HFFc6 (cell line): ENCODE data around the gene CPB1. TPM values are rescaled to one million over a fixed set of nuclear protein-coding genes. Genes with fewer than 3 reads are reported as not detected.

Experiments used
- DNase-seq: peaks from one replicate; pipeline ENCODE4 v3.0.0-alpha.2; 2018
- H3K27ac Mint-ChIP-seq: 2 replicates; pipeline ENCODE4 v1.8.0; 2020; ENCODE audit warnings: mild to moderate bottlenecking, mixed read lengths
- H3K27me3 Mint-ChIP-seq: 2 replicates; pipeline ENCODE4 v1.8.0; 2021; ENCODE audit warnings: mild to moderate bottlenecking, moderate library complexity, mixed read lengths; ENCODE audit not compliant: insufficient read depth
- H3K36me3 Mint-ChIP-seq: 2 replicates; pipeline ENCODE4 v1.8.0; 2021; ENCODE audit warnings: low read depth, mixed read lengths
- H3K4me1 Mint-ChIP-seq: 2 replicates; pipeline ENCODE4 v1.8.0; 2020; ENCODE audit warnings: low read depth, mixed read lengths
- H3K4me3 Mint-ChIP-seq: 2 replicates; pipeline ENCODE4 v1.8.0; 2020; ENCODE audit warnings: mild to moderate bottlenecking, moderate library complexity, mixed read lengths
- H3K9me3 Mint-ChIP-seq: 2 replicates; pipeline ENCODE4 v1.8.0; 2020; ENCODE audit warnings: mild to moderate bottlenecking, mixed read lengths
- total RNA-seq, 6 experiments: library from RNA; stranded (reverse); fragmentation: NEBNext Ultra II Directional; extraction: Animal tissue kit (Norgen Biotek cat#: 25700); gene quantifications; 2 replicates in 1 of 6; 3 replicates in 5 of 6; pipeline ENCODE4 v1.2.3, GENCODE V29; 2021
- TF ChIP-seq, protein P1 (sequence below): fragments of 200-600 bp; sonication (generic); IDR thresholded peaks from 2 replicates; pipeline ENCODE4 v1.5.0; 2021; ENCODE audit warnings: antibody characterized with exemption, mild to moderate bottlenecking

The CPB1 gene
- total RNA-seq, 6 experiments from 2014 or later: not detected

DNA sequence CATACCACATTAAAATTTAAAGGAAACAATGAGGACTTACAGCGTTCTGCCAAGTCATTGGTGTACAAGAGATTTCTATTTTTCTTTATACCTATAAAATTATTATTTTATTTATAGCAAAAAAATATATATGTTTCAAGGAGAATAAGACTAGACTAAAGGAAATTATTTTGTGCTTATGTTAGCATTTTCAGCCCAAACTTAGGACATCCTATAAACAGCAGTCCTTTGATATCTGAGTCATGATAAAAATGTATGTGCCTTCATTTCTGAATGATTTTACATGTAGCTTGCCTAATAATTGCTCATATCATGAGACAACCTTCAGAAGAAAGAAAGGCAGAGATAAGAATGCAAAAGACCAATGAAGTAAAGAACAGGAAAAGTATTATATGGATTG, 20.8 kb downstream of the CPB1 start:
- peaks cover 10% of the 10 kb centered on the region for H3K27me3 Mint-ChIP-seq
- H3K27ac Mint-ChIP-seq: no peak overlapping the region
- H3K4me1 Mint-ChIP-seq: no peaks in the 10 kb centered on the region
- H3K4me3 Mint-ChIP-seq: no peak overlapping the region
- no peaks in the 10 kb centered on the region for H3K9me3 Mint-ChIP-seq
- TF ChIP-seq, protein P1, sequence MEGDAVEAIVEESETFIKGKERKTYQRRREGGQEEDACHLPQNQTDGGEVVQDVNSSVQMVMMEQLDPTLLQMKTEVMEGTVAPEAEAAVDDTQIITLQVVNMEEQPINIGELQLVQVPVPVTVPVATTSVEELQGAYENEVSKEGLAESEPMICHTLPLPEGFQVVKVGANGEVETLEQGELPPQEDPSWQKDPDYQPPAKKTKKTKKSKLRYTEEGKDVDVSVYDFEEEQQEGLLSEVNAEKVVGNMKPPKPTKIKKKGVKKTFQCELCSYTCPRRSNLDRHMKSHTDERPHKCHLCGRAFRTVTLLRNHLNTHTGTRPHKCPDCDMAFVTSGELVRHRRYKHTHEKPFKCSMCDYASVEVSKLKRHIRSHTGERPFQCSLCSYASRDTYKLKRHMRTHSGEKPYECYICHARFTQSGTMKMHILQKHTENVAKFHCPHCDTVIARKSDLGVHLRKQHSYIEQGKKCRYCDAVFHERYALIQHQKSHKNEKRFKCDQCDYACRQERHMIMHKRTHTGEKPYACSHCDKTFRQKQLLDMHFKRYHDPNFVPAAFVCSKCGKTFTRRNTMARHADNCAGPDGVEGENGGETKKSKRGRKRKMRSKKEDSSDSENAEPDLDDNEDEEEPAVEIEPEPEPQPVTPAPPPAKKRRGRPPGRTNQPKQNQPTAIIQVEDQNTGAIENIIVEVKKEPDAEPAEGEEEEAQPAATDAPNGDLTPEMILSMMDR: no peak
- no peaks in the 10 kb centered on the region for H3K36me3 Mint-ChIP-seq
- DNase-seq: no peak

- H3K4me3 Mint-ChIP-seq: no peak overlapping the region
- H3K27ac Mint-ChIP-seq: no peak overlapping the region
- H3K36me3 Mint-ChIP-seq: no peaks in the 10 kb centered on the region
- no peaks in the 10 kb centered on the region for H3K4me1 Mint-ChIP-seq
- peaks cover 10% of the 10 kb centered on the region for H3K27me3 Mint-ChIP-seq
- DNase-seq: no peak
- no peaks in the 10 kb centered on the region for H3K9me3 Mint-ChIP-seq
- TF ChIP-seq, protein P1: no peak
These were observed 24.8 kb downstream of the CPB1 start for GRCh38 chr3:148852271-148852992.

DNA sequence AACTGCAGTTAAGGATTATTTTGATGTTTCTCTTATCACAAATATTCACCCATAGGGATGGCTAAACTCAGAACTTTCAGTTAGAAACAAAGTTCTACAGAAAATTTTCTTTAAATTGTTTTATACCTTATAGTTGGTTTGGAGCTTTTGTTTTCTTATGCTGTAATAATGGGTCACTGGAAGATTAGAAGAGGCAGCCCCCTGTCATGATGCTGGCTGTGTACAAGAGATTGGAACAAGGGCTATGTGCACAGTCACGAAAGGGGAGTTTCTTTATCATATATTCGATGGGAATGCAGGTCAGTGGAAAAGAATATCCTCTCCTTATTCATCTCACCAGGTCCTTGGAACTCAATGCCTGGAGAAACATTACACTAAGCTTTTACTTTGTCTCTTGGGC, 25.5 kb downstream of the CPB1 start:
- Mint-ChIP-seq H3K4me3 (no peak overlapping the region), H3K27ac (no peak overlapping the region), H3K4me1 (no peaks in the 10 kb centered on the region), H3K9me3 (no peaks in the 10 kb centered on the region), H3K27me3 (peaks cover 10% of the 10 kb centered on the region), H3K36me3 (no peaks in the 10 kb centered on the region)
- TF ChIP-seq, protein P1: no peak
- no peak for DNase-seq

- no peak for DNase-seq
- no peak overlapping the region for H3K27ac Mint-ChIP-seq
- no peaks in the 10 kb centered on the region for H3K9me3 Mint-ChIP-seq
- H3K27me3 Mint-ChIP-seq: peaks cover 10% of the 10 kb centered on the region
- TF ChIP-seq, protein P1: no peak
- H3K36me3 Mint-ChIP-seq: no peaks in the 10 kb centered on the region
- H3K4me1 Mint-ChIP-seq: no peaks in the 10 kb centered on the region
- H3K4me3 Mint-ChIP-seq: no peak overlapping the region
These were observed 26.4 kb downstream of the CPB1 start for GRCh38 chr3:148854061-148854460.

DNA sequence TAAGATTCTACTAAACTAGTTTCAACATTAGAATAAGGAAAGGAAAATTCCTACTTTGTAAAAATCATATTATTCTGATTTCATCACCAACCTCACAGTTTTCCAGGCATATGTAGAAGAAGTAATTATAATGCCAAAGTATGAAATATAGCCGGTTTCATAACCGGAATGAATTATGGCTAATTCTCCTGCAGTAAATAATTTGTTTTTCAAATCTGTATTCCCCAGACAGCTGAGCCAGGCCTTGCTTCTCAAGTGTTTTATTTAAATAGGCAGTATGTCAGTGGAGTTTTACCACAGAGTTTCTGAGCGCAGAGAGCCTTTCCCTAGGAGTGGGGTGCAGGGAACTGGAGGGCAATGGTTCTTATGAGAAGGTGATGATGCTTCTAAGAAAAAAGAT, 28.8 kb downstream of the CPB1 start:
- peaks cover 6% of the 10 kb centered on the region for H3K27me3 Mint-ChIP-seq
- H3K36me3 Mint-ChIP-seq: no peaks in the 10 kb centered on the region
- H3K4me3 Mint-ChIP-seq: no peak overlapping the region
- H3K9me3 Mint-ChIP-seq: no peaks in the 10 kb centered on the region
- H3K4me1 Mint-ChIP-seq: no peaks in the 10 kb centered on the region
- no peak for DNase-seq
- no peak overlapping the region for H3K27ac Mint-ChIP-seq
- TF ChIP-seq, protein P1: no peak

DNA sequence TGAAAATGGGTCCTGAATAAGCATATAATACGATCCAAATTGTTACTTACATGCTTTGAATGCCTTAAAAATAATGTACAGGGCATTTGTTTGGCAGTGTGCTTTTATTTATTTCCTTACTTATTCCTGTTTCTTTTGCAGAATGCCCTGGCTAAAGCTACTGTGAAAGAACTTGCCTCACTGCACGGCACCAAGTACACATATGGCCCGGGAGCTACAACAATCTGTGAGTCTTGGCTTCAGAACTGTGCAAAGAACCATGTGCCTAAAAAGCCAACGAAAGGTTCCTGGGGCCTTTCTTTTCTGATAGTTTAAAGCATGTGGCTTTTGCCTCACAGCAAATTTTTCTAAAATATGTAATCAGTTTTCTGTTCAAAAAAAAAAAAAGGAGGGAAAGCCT, 29.7 kb downstream of the CPB1 start:
- no peaks in the 10 kb centered on the region for H3K4me1 Mint-ChIP-seq
- H3K4me3 Mint-ChIP-seq: no peak overlapping the region
- H3K9me3 Mint-ChIP-seq: no peaks in the 10 kb centered on the region
- no peaks in the 10 kb centered on the region for H3K36me3 Mint-ChIP-seq
- TF ChIP-seq, protein P1: no peak
- H3K27ac Mint-ChIP-seq: no peak overlapping the region
- H3K27me3 Mint-ChIP-seq: peaks cover 3% of the 10 kb centered on the region
- DNase-seq: no peak
